Tibial nerve (tissue), 4 donors: ENCODE measurements around the gene NNAT. TPM values are rescaled to one million over a fixed set of nuclear protein-coding genes. Genes with fewer than 3 reads are reported as not detected.

Experiments used
- DNase-seq, 2 donors: peaks; one replicate each; pipeline ENCODE4 v3.0.0-alpha.2; 2019; ENCODE audit warnings: low spot score in 2 of 2
- H3K27ac ChIP-seq, 4 donors: fragments of 200-600 bp; sonication (generic) in 3 of 4; one replicate each; pipeline ENCODE4 v1.5.1; 2017 to 2019; ENCODE audit warnings: mild to moderate bottlenecking in 1 of 4
- H3K27me3 ChIP-seq, 2 donors: fragments of 200-600 bp; sonication (generic) in 1 of 2; one replicate each; pipeline versions ENCODE4 v1.5.1 to v1.6.0; 2017 to 2019
- H3K36me3 ChIP-seq, 3 donors: fragments of 200-600 bp; sonication (generic); one replicate each; pipeline ENCODE4 v1.5.1; 2018 to 2019
- H3K4me1 ChIP-seq, 4 donors: fragments of 200-600 bp; sonication (generic) in 3 of 4; one replicate each; pipeline ENCODE4 v1.5.1; 2017 to 2019
- H3K4me3 ChIP-seq, 4 donors: fragments of 200-600 bp; sonication (generic) in 3 of 4; one replicate each; pipeline ENCODE4 v1.5.1; 2017 to 2019; ENCODE audit warnings: mild to moderate bottlenecking in 1 of 4, moderate library complexity in 1 of 4
- H3K9me3 ChIP-seq, 4 donors: fragments of 200-600 bp; sonication (generic) in 3 of 4; one replicate each; pipeline ENCODE4 v1.5.1; 2017 to 2019
- EP300 ChIP-seq, 2 donors: sonication (generic); formaldehyde crosslinking; IDR thresholded peaks; one replicate each; pipeline ENCODE4 v1.6.1; 2017; ENCODE audit warnings: antibody characterized with exemption in 2 of 2, mild to moderate bottlenecking in 1 of 2
- POLR2A ChIP-seq, 2 donors: fragments of 450-650 bp; IDR thresholded peaks; one replicate each; pipeline ENCODE4 v1.6.1; 2017; ENCODE audit warnings: antibody characterized with exemption in 2 of 2, mild to moderate bottlenecking in 2 of 2, moderate library complexity in 2 of 2
- WGBS, 2 donors: methylation state at CpG; one replicate each; pipeline ENCODE4 v1.1.5; 2018; 5-methylcytosine and 5-hydroxymethylcytosine counted together
- total RNA-seq, 4 donors: library from RNA; depleted of rRNA; stranded (reverse); fragments of >200 nt; gene quantifications; one replicate each; pipeline ENCODE4 v1.1.0, GENCODE V29; 2016
- TF ChIP-seq, protein P1 (sequence below), 5 experiments: fragments of 200-600 bp in 3 of 5; fragments of 450-650 bp in 2 of 5; sonication (generic) in 3 of 5; IDR thresholded peaks; one replicate each; pipeline ENCODE4 v1.5.1; 2016 to 2019; ENCODE audit warnings: antibody characterized with exemption in 5 of 5, mild to moderate bottlenecking in 3 of 5, moderate library complexity in 2 of 5

Gene NNAT
- total RNA-seq, 4 donors from 2014 or later = 2.7 to 12.3 (median 8.4) TPM

- no peak for DNase-seq
- no peak for TF ChIP-seq EP300 (IDR thresholded peaks at IDR 0.05)
- TF ChIP-seq, protein P1, sequence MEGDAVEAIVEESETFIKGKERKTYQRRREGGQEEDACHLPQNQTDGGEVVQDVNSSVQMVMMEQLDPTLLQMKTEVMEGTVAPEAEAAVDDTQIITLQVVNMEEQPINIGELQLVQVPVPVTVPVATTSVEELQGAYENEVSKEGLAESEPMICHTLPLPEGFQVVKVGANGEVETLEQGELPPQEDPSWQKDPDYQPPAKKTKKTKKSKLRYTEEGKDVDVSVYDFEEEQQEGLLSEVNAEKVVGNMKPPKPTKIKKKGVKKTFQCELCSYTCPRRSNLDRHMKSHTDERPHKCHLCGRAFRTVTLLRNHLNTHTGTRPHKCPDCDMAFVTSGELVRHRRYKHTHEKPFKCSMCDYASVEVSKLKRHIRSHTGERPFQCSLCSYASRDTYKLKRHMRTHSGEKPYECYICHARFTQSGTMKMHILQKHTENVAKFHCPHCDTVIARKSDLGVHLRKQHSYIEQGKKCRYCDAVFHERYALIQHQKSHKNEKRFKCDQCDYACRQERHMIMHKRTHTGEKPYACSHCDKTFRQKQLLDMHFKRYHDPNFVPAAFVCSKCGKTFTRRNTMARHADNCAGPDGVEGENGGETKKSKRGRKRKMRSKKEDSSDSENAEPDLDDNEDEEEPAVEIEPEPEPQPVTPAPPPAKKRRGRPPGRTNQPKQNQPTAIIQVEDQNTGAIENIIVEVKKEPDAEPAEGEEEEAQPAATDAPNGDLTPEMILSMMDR (IDR thresholded peaks at IDR 0.05) = no peak
- TF ChIP-seq POLR2A (IDR thresholded peaks at IDR 0.05) = no peak
- H3K36me3 ChIP-seq = no peaks in the 10 kb centered on the region
- H3K27ac ChIP-seq = no peak overlapping the region
- no peak overlapping the region for H3K4me3 ChIP-seq
- WGBS, 2 donors = 95 to 96% methylated on average over 1 of the region's 1 CpG
- no peaks in the 10 kb centered on the region for H3K9me3 ChIP-seq
- peaks cover 0 to 63% of the 10 kb centered on the region in 2 donors for H3K27me3 ChIP-seq
- H3K4me1 ChIP-seq = peaks cover 0 to 9% (median 0%) of the 10 kb centered on the region in 4 donors
Observed at GRCh38 chr20:37570419-37570818, 49.4 kb downstream of the NNAT start.

GRCh38 chr20:37571033-37571432, 50.0 kb downstream of the NNAT start:
- no peak for TF ChIP-seq POLR2A (IDR thresholded peaks at IDR 0.05)
- TF ChIP-seq, protein P1 (IDR thresholded peaks at IDR 0.05) = no peak
- TF ChIP-seq EP300 (IDR thresholded peaks at IDR 0.05) = no peak
- Histone ChIP-seq H3K4me1 (peaks cover 0 to 9% (median 0%) of the 10 kb centered on the region in 4 donors), H3K9me3 (no peaks in the 10 kb centered on the region), H3K27me3 (peaks cover 0 to 57% of the 10 kb centered on the region in 2 donors), H3K4me3 (no peak overlapping the region), H3K36me3 (no peaks in the 10 kb centered on the region), H3K27ac (no peak overlapping the region)
- WGBS, 2 donors = 69 to 79% methylated on average over 6 of the region's 6 CpGs
- no peak for DNase-seq

Other genes starting within 250 kb of the NNAT start
- gene MANBAL, start 231.6 kb upstream of the NNAT start, total RNA-seq = 10 to 100 TPM; 23.9 to 42.6 (median 31.0) TPM
- 10 to 100 TPM; 23.4 to 36.9 (median 29.0) TPM for gene SRC, start 175.1 kb upstream of the NNAT start, total RNA-seq
- 10 to 100 TPM; 39.8 to 51.3 (median 48.8) TPM for gene BLCAP, start 6.6 kb downstream of the NNAT start, total RNA-seq
- 10 to 100 TPM; 25.5 to 38.4 (median 35.1) TPM for gene CTNNBL1, start 172.8 kb downstream of the NNAT start, total RNA-seq